DND-41 (cell line): ENCODE results near the gene NPEPL1.

Experiments used
- EZH2 ChIP-seq: IDR thresholded peaks from 3 replicates; pipeline ENCODE4 v1.6.1; 2012; ENCODE audit warnings: borderline replicate concordance, low read depth, mild to moderate bottlenecking, moderate library complexity, low read length, inconsistent platforms; ENCODE audit not compliant: severe bottlenecking
- TF ChIP-seq, protein P1 (sequence below): IDR thresholded peaks from 2 replicates; pipeline ENCODE4 v1.5.1; 2012; ENCODE audit warnings: borderline replicate concordance, low read length, moderate library complexity, mild to moderate bottlenecking; ENCODE audit not compliant: poor library complexity, severe bottlenecking; ENCODE audit errors: extremely low read depth

DNA sequence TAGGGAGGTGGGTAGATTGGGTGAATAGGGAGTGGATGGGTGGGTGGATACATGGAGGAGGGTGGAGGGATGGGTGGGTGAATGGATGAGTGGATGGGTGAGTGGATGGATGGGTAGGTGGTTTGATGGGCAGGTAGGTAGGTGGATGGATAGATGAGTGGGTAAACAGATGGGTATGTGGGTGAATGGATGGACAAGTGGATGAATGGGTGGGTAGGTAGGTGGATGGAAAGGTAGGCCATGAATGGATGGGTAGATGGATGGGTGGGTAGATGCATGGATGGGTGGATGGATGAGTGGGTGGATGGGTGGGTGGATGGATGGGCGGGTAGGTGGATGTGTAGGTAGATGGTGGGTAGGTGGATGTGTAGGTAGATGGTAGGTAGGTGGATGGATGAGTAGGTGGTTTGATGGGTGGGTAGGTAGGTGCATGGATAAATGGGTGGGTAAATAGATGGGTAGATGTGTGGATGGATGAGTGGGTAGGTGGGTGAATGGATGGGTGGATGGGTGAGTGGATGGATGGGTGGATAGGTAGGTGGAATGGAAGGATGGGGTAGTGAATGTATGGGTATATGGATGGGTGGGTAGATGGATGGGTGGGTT is 51.4 kb downstream of the NPEPL1 start:
- TF ChIP-seq, protein P1, sequence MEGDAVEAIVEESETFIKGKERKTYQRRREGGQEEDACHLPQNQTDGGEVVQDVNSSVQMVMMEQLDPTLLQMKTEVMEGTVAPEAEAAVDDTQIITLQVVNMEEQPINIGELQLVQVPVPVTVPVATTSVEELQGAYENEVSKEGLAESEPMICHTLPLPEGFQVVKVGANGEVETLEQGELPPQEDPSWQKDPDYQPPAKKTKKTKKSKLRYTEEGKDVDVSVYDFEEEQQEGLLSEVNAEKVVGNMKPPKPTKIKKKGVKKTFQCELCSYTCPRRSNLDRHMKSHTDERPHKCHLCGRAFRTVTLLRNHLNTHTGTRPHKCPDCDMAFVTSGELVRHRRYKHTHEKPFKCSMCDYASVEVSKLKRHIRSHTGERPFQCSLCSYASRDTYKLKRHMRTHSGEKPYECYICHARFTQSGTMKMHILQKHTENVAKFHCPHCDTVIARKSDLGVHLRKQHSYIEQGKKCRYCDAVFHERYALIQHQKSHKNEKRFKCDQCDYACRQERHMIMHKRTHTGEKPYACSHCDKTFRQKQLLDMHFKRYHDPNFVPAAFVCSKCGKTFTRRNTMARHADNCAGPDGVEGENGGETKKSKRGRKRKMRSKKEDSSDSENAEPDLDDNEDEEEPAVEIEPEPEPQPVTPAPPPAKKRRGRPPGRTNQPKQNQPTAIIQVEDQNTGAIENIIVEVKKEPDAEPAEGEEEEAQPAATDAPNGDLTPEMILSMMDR: no peak
- TF ChIP-seq EZH2: no peak
